GM12878 (cell line): ENCODE measurements around the gene NACC1. TPM values are rescaled to one million over a fixed set of nuclear protein-coding genes. Genes with fewer than 3 reads are reported as not detected.

Source experiments
- ATAC-seq: fragments of 200-7000 bp; cut with Tn5 transposase; 3 replicates; pipeline ENCODE4 v1.9.1; 2020; ENCODE audit warnings: mild to moderate bottlenecking, moderate library complexity
- BruUV-seq: library from RNA; stranded (reverse); fragments of 400-500 nt; replicated peaks from 2 replicates; lab custom pipeline; 2021; lab: Mats Ljungman, UMichigan
- CTCF ChIA-PET: fragments of 300-600 bp; sonication (Branson Sonifier 250); formaldehyde crosslinking; extraction: SDS; loops from one replicate; lab custom pipeline; 2021; ENCODE audit warnings: inconsistent platforms; lab: Yijun Ruan, JAX
- POLR2A ChIA-PET: fragments of 350-600 bp; formaldehyde crosslinking; extraction: SDS; loops from one replicate; lab custom pipeline; 2021; ENCODE audit warnings: inconsistent platforms; lab: Charles Lee
- RAD21 ChIA-PET: fragments of 300-600 bp; sonication (Branson Sonifier 250); formaldehyde crosslinking; loops from one replicate; lab custom pipeline; 2023; ENCODE audit warnings: antibody characterized with exemption; ENCODE audit not compliant: unreplicated experiment; lab: Charles Lee
- SMC1A ChIA-PET: fragments of 300-600 bp; sonication (Branson Sonifier 250); formaldehyde crosslinking; loops from one replicate; lab custom pipeline; 2023; ENCODE audit not compliant: unreplicated experiment, uncharacterized antibody; lab: Charles Lee
- DNase-seq: peaks from one replicate; pipeline ENCODE4 v3.0.0-alpha.2; 2011; ENCODE audit warnings: low read depth, low spot score
- FAIRE-seq: peaks from 3 replicates; lab custom pipeline; 2011; peaks lifted over from hg19 to GRCh38; lab: Jason Lieb, UNC
- H2AFZ ChIP-seq: 2 replicates; pipeline ENCODE4 v1.6.0; 2011; ENCODE audit warnings: low read depth, low read length, control low read depth; ENCODE audit not compliant: control insufficient read depth
- H3K27ac ChIP-seq: 2 replicates; pipeline ENCODE4 v1.5.1; 2011; ENCODE audit warnings: control low read depth; ENCODE audit not compliant: control insufficient read depth, insufficient read depth
- H3K27me3 ChIP-seq, 2 experiments: replicated peaks in 1 of 2; 2 replicates each; pipeline versions ENCODE4 v1.6.0 to v1.6.1; 2011; ENCODE audit warnings: low read length in 1 of 2; ENCODE audit not compliant: control insufficient read depth in 2 of 2, insufficient read depth in 2 of 2
- H3K36me3 ChIP-seq, 2 experiments: 2 replicates each; pipeline ENCODE4 v1.5.1; 2011; ENCODE audit warnings: low read length in 1 of 2; ENCODE audit not compliant: control insufficient read depth in 2 of 2, insufficient read depth in 2 of 2
- H3K4me1 ChIP-seq: 2 replicates; pipeline ENCODE4 v1.6.1; 2011; ENCODE audit warnings: mild to moderate bottlenecking, low read length, moderate library complexity, mixed read lengths; ENCODE audit not compliant: control insufficient read depth, insufficient read depth
- H3K4me2 ChIP-seq: 2 replicates; pipeline ENCODE4 v1.6.0; 2011; ENCODE audit warnings: control low read depth; ENCODE audit not compliant: control insufficient read depth, insufficient read depth
- H3K4me3 ChIP-seq: fragments of 200-600 bp; sonication (generic); 2 replicates; pipeline ENCODE4 v1.5.1; 2016
- H3K79me2 ChIP-seq: 2 replicates; pipeline ENCODE4 v1.6.0; 2011; ENCODE audit warnings: low read length; ENCODE audit not compliant: control insufficient read depth, insufficient read depth
- H3K9ac ChIP-seq: 2 replicates; pipeline ENCODE4 v1.8.0; 2011; ENCODE audit warnings: low read length, control low read depth, mixed read lengths; ENCODE audit not compliant: control insufficient read depth, insufficient read depth
- H3K9me3 ChIP-seq: replicated peaks from 3 replicates; pipeline ENCODE4 v1.5.1; 2011; ENCODE audit warnings: mild to moderate bottlenecking, low read length; ENCODE audit not compliant: control insufficient read depth, insufficient read depth
- H4K20me1 ChIP-seq: 2 replicates; pipeline ENCODE4 v1.6.0; 2011; ENCODE audit not compliant: control insufficient read depth, insufficient read depth
- CBX3 ChIP-seq: fragments of 200-600 bp; sonication (generic); IDR thresholded peaks from 2 replicates; pipeline ENCODE4 v1.6.1; 2016; ENCODE audit warnings: low read depth, borderline replicate concordance
- ELK1 ChIP-seq: IDR thresholded peaks from 2 replicates; pipeline ENCODE4 v1.6.1; 2012; ENCODE audit warnings: low read depth, low read length, improper control_type of control experiment
- ETV6 ChIP-seq, 2 experiments: fragments of 450-650 bp in 1 of 2; IDR thresholded peaks in 1 of 2; conservative IDR thresholded peaks in 1 of 2; 2 replicates each; pipeline ENCODE4 v1.6.1; 2014; ENCODE audit warnings: antibody characterized with exemption in 1 of 2, borderline replicate concordance in 1 of 2, low read depth in 1 of 2, mild to moderate bottlenecking in 1 of 2, moderate library complexity in 1 of 2
- MYB ChIP-seq: fragments of 150-350 bp; IDR thresholded peaks from 2 replicates; pipeline ENCODE4 v1.6.1; 2014; ENCODE audit warnings: mild to moderate bottlenecking, low read depth, low read length, borderline replicate concordance
- MYC ChIP-seq: IDR thresholded peaks from 2 replicates; pipeline ENCODE4 v1.6.1; 2011; ENCODE audit warnings: mild to moderate bottlenecking, low read length, moderate library complexity, inconsistent platforms; ENCODE audit not compliant: insufficient read depth, insufficient replicate concordance, insufficient read length, severe bottlenecking
- NFIC ChIP-seq: IDR thresholded peaks from 2 replicates; pipeline ENCODE4 v1.6.1; 2012; ENCODE audit warnings: low read depth, mild to moderate bottlenecking, inconsistent platforms, low read length, moderate library complexity
- NFXL1 ChIP-seq: fragments of 450-650 bp; IDR thresholded peaks from 2 replicates; pipeline ENCODE4 v1.6.1; 2017; ENCODE audit warnings: antibody characterized with exemption, mild to moderate bottlenecking, borderline replicate concordance
- NFYA ChIP-seq: IDR thresholded peaks from 2 replicates; pipeline ENCODE4 v1.6.1; 2011; ENCODE audit warnings: low read depth, mild to moderate bottlenecking, low read length, improper control_type of control experiment, borderline replicate concordance
- SMC3 ChIP-seq: IDR thresholded peaks from 2 replicates; pipeline ENCODE4 v1.6.1; 2011; ENCODE audit warnings: low read length, improper control_type of control experiment, borderline replicate concordance
- SREBF1 ChIP-seq: IDR thresholded peaks from 2 replicates; pipeline ENCODE4 v1.6.1; 2012; ENCODE audit warnings: mild to moderate bottlenecking, low read length
- SREBF2 ChIP-seq: IDR thresholded peaks from 2 replicates; pipeline ENCODE4 v1.6.1; 2012; ENCODE audit warnings: mild to moderate bottlenecking, low read length
- TCF12 ChIP-seq: IDR thresholded peaks from 2 replicates; pipeline ENCODE4 v1.6.1; 2011; ENCODE audit warnings: low read depth, mild to moderate bottlenecking, low read length
- TCF7 ChIP-seq: IDR thresholded peaks from 2 replicates; pipeline ENCODE4 v1.6.1; 2014; ENCODE audit warnings: antibody characterized with exemption, borderline replicate concordance
- ZNF274 ChIP-seq: IDR thresholded peaks from one replicate; pipeline ENCODE4 v1.8.0; 2011; ENCODE audit not compliant: insufficient read length, insufficient read depth
- WGBS: methylation state at CpG from one replicate; pipeline ENCODE4 v1.1.6; 2016; ENCODE audit warnings: low lambda C conversion rate; ENCODE audit not compliant: insufficient replicate concordance, insufficient coverage; ENCODE audit errors: missing lambda C conversion rate; 5-methylcytosine and 5-hydroxymethylcytosine counted together
- in situ Hi-C: fragments of 300-500 bp; cut with MboI; formaldehyde crosslinking; loops from 9 replicates; pipeline ENCODE4 v1.14.3; 2018; ENCODE audit warnings: mixed read lengths
- intact Hi-C: fragments of 100-400 bp; cut with micrococcal nuclease; formaldehyde crosslinking; loops from one replicate; pipeline ENCODE4 v1.14.2; 2022; ENCODE audit not compliant: unreplicated experiment
- polyA plus RNA-seq, 11 experiments: library from polyadenylated mRNA; depleted of rRNA in 4 of 11; unstranded in 6 of 11; stranded (reverse) in 5 of 11; fragments of >200 nt; fragmentation: Nextera tagmentation in 4 of 11; fragmentation: Illumina TruSeq in 1 of 11; extraction: Ambion mirVana in 4 of 11; extraction: Trizol in 1 of 11; gene quantifications; 1 replicate in 1 of 11; 2 replicates in 10 of 11; pipeline versions ENCODE4 v1.2.1 to v1.2.3, GENCODE V29; 2011 to 2016; ENCODE audit warnings: inconsistent platforms in 2 of 11, missing spikeins in 2 of 11, low read depth in 1 of 11
- total RNA-seq, 4 experiments: library from RNA; depleted of rRNA in 3 of 4; stranded (reverse); fragments of >200 nt in 3 of 4; fragmentation: Illumina TruSeq in 1 of 4; extraction: Trizol in 1 of 4; gene quantifications; 2 replicates each; pipeline versions ENCODE4 v1.2.1 to v1.2.3, GENCODE V29; 2013 to 2021
- TF ChIP-seq, protein P1 (sequence below): fragments of 450-650 bp; formaldehyde crosslinking; IDR thresholded peaks from 2 replicates; pipeline ENCODE4 v1.4.0; 2022; ENCODE audit warnings: mild to moderate bottlenecking, moderate library complexity
- TF ChIP-seq, protein P2 (sequence below): fragments of 450-650 bp; IDR thresholded peaks from 2 replicates; pipeline ENCODE4 v1.6.1; 2017; ENCODE audit warnings: low read depth, mild to moderate bottlenecking, moderate library complexity

The NACC1 gene
- total and polyA plus RNA-seq, 10 of the 15 experiments (the other 5 are each of a cell fraction or from before 2014, with no cell fraction given), result 0.18 to 120 (median 19.2) TPM

- no peak overlapping the region for H2AFZ ChIP-seq
- H3K36me3 ChIP-seq, result no peaks in the 10 kb centered on the region; a peak in 2 of 4 replicates
- peak overlapping the region; percentile 92; the same call in 1 of the 2 replicates for H3K4me2 ChIP-seq
- DNase-seq, result peak; percentile 83
- peak overlapping the region; percentile 95 for H3K27ac ChIP-seq
- SMC1A ChIA-PET, result interaction anchor here (1.0 to 1.4 kb wide), 4 partner anchors 12 to 176 kb away, joined by 3 to 5 read pairs (median 4); partner anchors contain the start of gene NACC1
- no peaks in the 10 kb centered on the region for H4K20me1 ChIP-seq
- H3K79me2 ChIP-seq, result peaks cover 47% of the 10 kb centered on the region
- RAD21 ChIA-PET, result interaction anchor here (0.6 to 2.2 kb wide), 9 partner anchors 10 to 368 kb away, joined by 3 to 21 read pairs (median 4); partner anchors contain the start of genes NACC1 and TRMT1
- in situ Hi-C loops (loop anchor here (10.0 to 25.0 kb wide), 3 partner anchors 692 to 1566 kb away; partner anchors contain the start of genes ACP5 and ZNF627), intact Hi-C loops (loop anchor here (1.0 to 10.0 kb wide), 4 partner anchors 51 to 852 kb away; partner anchors contain the start of genes LYL1 and RFX1)
- BruUV-seq, result TSS peak; percentile 89
- H3K27me3 ChIP-seq, result no peaks in the 10 kb centered on the region
- FAIRE-seq, result no peak
- CTCF ChIA-PET, result interaction anchor here (0.8 to 2.1 kb wide), 12 partner anchors 10 to 188 kb away, joined by 3 to 9 read pairs (median 4); partner anchors contain the start of gene NACC1
- 1% methylated on average over 55 of the region's 59 CpGs for WGBS
- peak; percentile 36 for ATAC-seq
- peaks cover 21% of the 10 kb centered on the region for H3K4me1 ChIP-seq
- H3K9ac ChIP-seq, result peak overlapping the region; percentile 90
- no peaks in the 10 kb centered on the region for H3K9me3 ChIP-seq
- peak overlapping the region; percentile 99 for H3K4me3 ChIP-seq
- POLR2A ChIA-PET, result interaction anchor here (0.5 to 2.2 kb wide), 9 partner anchors 10 to 708 kb away, joined by 3 to 41 read pairs (median 5); partner anchors contain the start of genes JUNB and NACC1
- no peak for TF ChIP-seq NFXL1
- no peak; a peak in 2 of 4 replicates for TF ChIP-seq ETV6 (conservative IDR thresholded peaks at IDR 0.05 in 1 of 2, IDR thresholded peaks at IDR 0.05 in 1 of 2; ENCODE audit: borderline replicate concordance in 1 of 2, low read depth in 1 of 2)
- TF ChIP-seq SREBF2, result no peak
- TF ChIP-seq SREBF1, result peak; percentile 6; the same call in 1 of the 2 replicates
- TF ChIP-seq ZNF274, result no peak
- TF ChIP-seq CBX3, result no peak
- TF ChIP-seq NFIC, result no peak
- no peak for TF ChIP-seq NFYA
- TF ChIP-seq, protein P1, sequence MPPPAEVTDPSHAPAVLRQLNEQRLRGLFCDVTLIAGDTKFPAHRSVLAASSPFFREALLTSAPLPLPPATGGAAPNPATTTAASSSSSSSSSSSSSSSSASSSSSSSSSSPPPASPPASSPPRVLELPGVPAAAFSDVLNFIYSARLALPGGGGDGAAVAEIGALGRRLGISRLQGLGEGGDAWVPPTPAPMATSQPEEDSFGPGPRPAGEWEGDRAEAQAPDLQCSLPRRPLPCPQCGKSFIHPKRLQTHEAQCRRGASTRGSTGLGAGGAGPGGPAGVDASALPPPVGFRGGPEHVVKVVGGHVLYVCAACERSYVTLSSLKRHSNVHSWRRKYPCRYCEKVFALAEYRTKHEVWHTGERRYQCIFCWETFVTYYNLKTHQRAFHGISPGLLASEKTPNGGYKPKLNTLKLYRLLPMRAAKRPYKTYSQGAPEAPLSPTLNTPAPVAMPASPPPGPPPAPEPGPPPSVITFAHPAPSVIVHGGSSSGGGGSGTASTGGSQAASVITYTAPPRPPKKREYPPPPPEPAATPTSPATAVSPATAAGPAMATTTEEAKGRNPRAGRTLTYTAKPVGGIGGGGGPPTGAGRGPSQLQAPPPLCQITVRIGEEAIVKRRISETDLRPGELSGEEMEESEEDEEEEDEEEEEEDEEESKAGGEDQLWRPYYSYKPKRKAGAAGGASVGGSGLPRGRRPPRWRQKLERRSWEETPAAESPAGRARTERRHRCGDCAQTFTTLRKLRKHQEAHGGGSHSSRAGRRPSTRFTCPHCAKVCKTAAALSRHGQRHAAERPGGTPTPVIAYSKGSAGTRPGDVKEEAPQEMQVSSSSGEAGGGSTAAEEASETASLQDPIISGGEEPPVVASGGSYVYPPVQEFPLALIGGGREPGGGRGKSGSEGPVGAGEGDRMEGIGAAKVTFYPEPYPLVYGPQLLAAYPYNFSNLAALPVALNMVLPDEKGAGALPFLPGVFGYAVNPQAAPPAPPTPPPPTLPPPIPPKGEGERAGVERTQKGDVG (CRISPR knock-in tag), result no peak
- peak; percentile 70 for TF ChIP-seq ELK1
- 0 out of 2 replicates have a peak, but pooled peaks have one; percentile 51 for TF ChIP-seq MYB
- TF ChIP-seq SMC3, result no peak
- peak; percentile 95 for TF ChIP-seq TCF12
- no peak for TF ChIP-seq MYC
- no peak for TF ChIP-seq TCF7
- TF ChIP-seq, protein P2, sequence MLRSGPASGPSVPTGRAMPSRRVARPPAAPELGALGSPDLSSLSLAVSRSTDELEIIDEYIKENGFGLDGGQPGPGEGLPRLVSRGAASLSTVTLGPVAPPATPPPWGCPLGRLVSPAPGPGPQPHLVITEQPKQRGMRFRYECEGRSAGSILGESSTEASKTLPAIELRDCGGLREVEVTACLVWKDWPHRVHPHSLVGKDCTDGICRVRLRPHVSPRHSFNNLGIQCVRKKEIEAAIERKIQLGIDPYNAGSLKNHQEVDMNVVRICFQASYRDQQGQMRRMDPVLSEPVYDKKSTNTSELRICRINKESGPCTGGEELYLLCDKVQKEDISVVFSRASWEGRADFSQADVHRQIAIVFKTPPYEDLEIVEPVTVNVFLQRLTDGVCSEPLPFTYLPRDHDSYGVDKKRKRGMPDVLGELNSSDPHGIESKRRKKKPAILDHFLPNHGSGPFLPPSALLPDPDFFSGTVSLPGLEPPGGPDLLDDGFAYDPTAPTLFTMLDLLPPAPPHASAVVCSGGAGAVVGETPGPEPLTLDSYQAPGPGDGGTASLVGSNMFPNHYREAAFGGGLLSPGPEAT, result peak; percentile 24; the same call in 1 of the 2 replicates
These were observed 35.0 kb downstream of the NACC1 start for GRCh38 chr19:13152974-13153568.
